Prostate gland (tissue), 2 donors: ENCODE data around the gene PIP4P1.

Source experiments
- POLR2A ChIP-seq: fragments of 450-650 bp; IDR thresholded peaks from one replicate; pipeline ENCODE4 v1.6.1; 2016; ENCODE audit warnings: antibody characterized with exemption, mild to moderate bottlenecking
- POLR2AphosphoS5 ChIP-seq: sonication (generic); formaldehyde crosslinking; IDR thresholded peaks from one replicate; pipeline ENCODE4 v1.6.1; 2017; ENCODE audit warnings: antibody characterized with exemption
- TF ChIP-seq, protein P1 (sequence below), 4 experiments: fragments of 200-600 bp in 2 of 4; fragments of 450-650 bp in 2 of 4; sonication (generic) in 2 of 4; IDR thresholded peaks; 1 replicate in 3 of 4; 2 replicates in 1 of 4; pipeline ENCODE4 v1.5.1; 2016 to 2019; ENCODE audit warnings: antibody characterized with exemption in 4 of 4, mild to moderate bottlenecking in 2 of 4, moderate library complexity in 2 of 4

DNA sequence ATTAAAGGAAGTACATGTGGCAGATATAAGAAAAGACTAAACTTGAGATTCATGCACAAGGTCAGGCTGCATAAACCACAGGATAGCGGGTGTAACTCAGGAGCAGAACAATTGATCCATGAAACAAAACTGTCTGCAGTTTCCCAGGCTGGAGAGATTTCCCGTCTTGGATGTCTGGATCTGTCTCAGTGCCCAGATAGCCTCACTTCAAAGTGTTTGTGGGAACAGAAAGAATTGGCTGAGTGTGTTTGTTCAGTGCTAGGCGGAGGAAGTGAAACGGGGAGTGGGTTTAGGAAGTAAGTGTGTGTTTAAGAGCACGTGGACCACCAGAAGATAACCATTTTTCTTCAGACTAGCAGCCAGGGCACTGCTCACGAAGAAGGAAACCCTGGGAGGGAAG lies 42.7 kb upstream of the PIP4P1 start:
- TF ChIP-seq POLR2A = no peak
- TF ChIP-seq, protein P1, sequence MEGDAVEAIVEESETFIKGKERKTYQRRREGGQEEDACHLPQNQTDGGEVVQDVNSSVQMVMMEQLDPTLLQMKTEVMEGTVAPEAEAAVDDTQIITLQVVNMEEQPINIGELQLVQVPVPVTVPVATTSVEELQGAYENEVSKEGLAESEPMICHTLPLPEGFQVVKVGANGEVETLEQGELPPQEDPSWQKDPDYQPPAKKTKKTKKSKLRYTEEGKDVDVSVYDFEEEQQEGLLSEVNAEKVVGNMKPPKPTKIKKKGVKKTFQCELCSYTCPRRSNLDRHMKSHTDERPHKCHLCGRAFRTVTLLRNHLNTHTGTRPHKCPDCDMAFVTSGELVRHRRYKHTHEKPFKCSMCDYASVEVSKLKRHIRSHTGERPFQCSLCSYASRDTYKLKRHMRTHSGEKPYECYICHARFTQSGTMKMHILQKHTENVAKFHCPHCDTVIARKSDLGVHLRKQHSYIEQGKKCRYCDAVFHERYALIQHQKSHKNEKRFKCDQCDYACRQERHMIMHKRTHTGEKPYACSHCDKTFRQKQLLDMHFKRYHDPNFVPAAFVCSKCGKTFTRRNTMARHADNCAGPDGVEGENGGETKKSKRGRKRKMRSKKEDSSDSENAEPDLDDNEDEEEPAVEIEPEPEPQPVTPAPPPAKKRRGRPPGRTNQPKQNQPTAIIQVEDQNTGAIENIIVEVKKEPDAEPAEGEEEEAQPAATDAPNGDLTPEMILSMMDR (IDR thresholded peaks at IDR 0.05) = no peak
- no peak for TF ChIP-seq POLR2AphosphoS5
